AG09309 (cell line): ENCODE results near the gene GNAQ.

Experiments used
- DNase-seq: peaks from one replicate; pipeline ENCODE4 v3.0.0-alpha.2; 2010; ENCODE audit warnings: low read depth
- H3K4me3 ChIP-seq: 2 replicates; pipeline ENCODE4 v1.5.1; 2011; ENCODE audit warnings: mild to moderate bottlenecking, low read depth, low read length, moderate library complexity; ENCODE audit not compliant: control insufficient read depth
- CTCF ChIP-seq: IDR thresholded peaks from 2 replicates; pipeline ENCODE4 v1.5.1; 2011; ENCODE audit warnings: mild to moderate bottlenecking, low read depth, low read length, inconsistent platforms; ENCODE audit not compliant: insufficient read depth, control insufficient read depth; ENCODE audit errors: missing control alignments

Gene GNAQ

GRCh38 chr9:77820293-77820954, 211.2 kb downstream of the GNAQ start:
- H3K4me3 ChIP-seq = no peak overlapping the region
- DNase-seq = peak; percentile 61
- no peak for TF ChIP-seq CTCF

- TF ChIP-seq CTCF = no peak
- H3K4me3 ChIP-seq = no peak overlapping the region
- no peak for DNase-seq
These were observed 212.0 kb downstream of the GNAQ start for GRCh38 chr9:77819657-77820056.

GRCh38 chr9:77817590-77818311, 213.9 kb downstream of the GNAQ start:
- no peak for DNase-seq
- TF ChIP-seq CTCF = no peak
- no peak overlapping the region for H3K4me3 ChIP-seq

GRCh38 chr9:77816641-77817341, 214.8 kb downstream of the GNAQ start:
- H3K4me3 ChIP-seq = no peak overlapping the region
- no peak for DNase-seq
- TF ChIP-seq CTCF = no peak

GRCh38 chr9:77815260-77815659, 216.4 kb downstream of the GNAQ start:
- no peak overlapping the region for H3K4me3 ChIP-seq
- no peak for DNase-seq
- no peak for TF ChIP-seq CTCF

GRCh38 chr9:77811832-77812231, 219.8 kb downstream of the GNAQ start:
- H3K4me3 ChIP-seq = no peak overlapping the region
- no peak for TF ChIP-seq CTCF
- DNase-seq = no peak
